H1 (cell line): ENCODE data around the gene IFNE. TPM values are rescaled to one million over a fixed set of nuclear protein-coding genes. Genes with fewer than 3 reads are reported as not detected.

Experiments
- CTCF ChIA-PET: fragments of 300-600 bp; sonication (Branson Sonifier 250); formaldehyde crosslinking; loops from one replicate; lab custom pipeline; 2021; ENCODE audit not compliant: partially characterized antibody; lab: Charles Lee
- POLR2A ChIA-PET: fragments of 300-600 bp; sonication (Branson Sonifier 250); formaldehyde crosslinking; loops from one replicate; lab custom pipeline; 2021; ENCODE audit warnings: inconsistent platforms; ENCODE audit not compliant: partially characterized antibody; lab: Charles Lee
- DNase-seq, 2 experiments: peaks; one replicate each; pipeline versions ENCODE4 v3.0.0 to v3.0.0-alpha.2; 2010 to 2022; ENCODE audit warnings: low spot score in 2 of 2, low read depth in 1 of 2, mixed read lengths in 1 of 2
- FAIRE-seq: peaks from 2 replicates; lab custom pipeline; 2011; peaks lifted over from hg19 to GRCh38; lab: Jason Lieb, UNC
- H2AFZ ChIP-seq: 2 replicates; pipeline ENCODE4 v1.8.1; 2012; ENCODE audit warnings: low read length, inconsistent platforms
- H2AK5ac ChIP-seq: 2 replicates; pipeline ENCODE4 v1.6.1; 2013; ENCODE audit warnings: low read depth, low read length
- H2BK120ac ChIP-seq: replicated peaks from 2 replicates; pipeline ENCODE3; 2013; ENCODE audit warnings: low read depth, low read length, inconsistent platforms
- H2BK12ac ChIP-seq: 2 replicates; pipeline ENCODE4 v1.6.1; 2013; ENCODE audit warnings: low read depth, low read length
- H2BK15ac ChIP-seq: 2 replicates; pipeline ENCODE4 v1.6.1; 2013; ENCODE audit warnings: low read length
- H2BK20ac ChIP-seq: 2 replicates; pipeline ENCODE4 v1.6.1; 2013; ENCODE audit warnings: low read length
- H2BK5ac ChIP-seq: 2 replicates; pipeline ENCODE4 v1.6.1; 2013; ENCODE audit warnings: low read depth, low read length
- H3K14ac ChIP-seq: 2 replicates; pipeline ENCODE4 v1.6.1; 2013; ENCODE audit warnings: inconsistent platforms; ENCODE audit not compliant: insufficient read length
- H3K18ac ChIP-seq: 2 replicates; pipeline ENCODE4 v1.6.1; 2013; ENCODE audit warnings: low read length; ENCODE audit errors: extremely low read depth
- H3K23ac ChIP-seq: 2 replicates; pipeline ENCODE4 v1.6.1; 2013; ENCODE audit warnings: inconsistent platforms; ENCODE audit not compliant: insufficient read length
- H3K23me2 ChIP-seq: 2 replicates; pipeline ENCODE4 v1.6.1; 2013; ENCODE audit warnings: low read depth, low read length
- H3K27ac ChIP-seq: 2 replicates; pipeline ENCODE4 v1.6.1; 2011; ENCODE audit warnings: low read depth, low read length, inconsistent platforms
- H3K27me3 ChIP-seq, 4 experiments: replicated peaks in 1 of 4; 1 replicate in 1 of 4; 2 replicates in 3 of 4; pipeline versions ENCODE4 v1.6.1 to v1.8.1; 2011 to 2013; ENCODE audit warnings: low read length in 3 of 4, mild to moderate bottlenecking in 3 of 4, inconsistent platforms in 2 of 4, mixed read lengths in 2 of 4, moderate library complexity in 1 of 4; ENCODE audit not compliant: control insufficient read depth in 3 of 4, insufficient read depth in 3 of 4; ENCODE audit errors: extremely low read depth in 1 of 4
- H3K36me3 ChIP-seq, 4 experiments: 2 replicates each; pipeline versions ENCODE4 v1.6.1 to v1.8.1; 2011 to 2013; ENCODE audit warnings: mild to moderate bottlenecking in 4 of 4, low read length in 3 of 4, moderate library complexity in 2 of 4, control low read depth in 1 of 4, inconsistent platforms in 1 of 4; ENCODE audit not compliant: insufficient read depth in 4 of 4, control insufficient read depth in 2 of 4
- H3K4ac ChIP-seq: replicated peaks from 2 replicates; pipeline ENCODE3; 2013; ENCODE audit warnings: low read length, low read depth, mixed read lengths, inconsistent platforms; ENCODE audit not compliant: insufficient read length
- H3K4me1 ChIP-seq, 4 experiments: replicated peaks in 1 of 4; 1 replicate in 1 of 4; 2 replicates in 3 of 4; pipeline versions ENCODE4 v1.6.1 to v1.8.1; 2011 to 2013; ENCODE audit warnings: low read length in 3 of 4, inconsistent platforms in 2 of 4, mixed read lengths in 1 of 4; ENCODE audit not compliant: insufficient read depth in 4 of 4, control insufficient read depth in 3 of 4
- H3K4me2 ChIP-seq, 2 experiments: 2 replicates each; pipeline versions ENCODE4 v1.6.1 to v1.8.1; 2011 to 2013; ENCODE audit warnings: low read depth in 2 of 2, low read length in 2 of 2, control low read depth in 1 of 2, inconsistent platforms in 1 of 2, mild to moderate bottlenecking in 1 of 2; ENCODE audit not compliant: insufficient read depth in 1 of 2
- H3K4me3 ChIP-seq, 4 experiments: fragments of 200-600, 300-600 bp in 1 of 4; sonication (generic), shearing (Covaris generic), sonication (Bioruptor Twin) in 1 of 4; 2 replicates each; pipeline versions ENCODE4 v1.5.1 to v1.8.1; 2011 to 2016; ENCODE audit warnings: low read length in 4 of 4, low read depth in 3 of 4, control low read depth in 2 of 4, inconsistent platforms in 2 of 4, mild to moderate bottlenecking in 2 of 4, mixed read lengths in 1 of 4, moderate library complexity in 1 of 4; ENCODE audit not compliant: insufficient read depth in 2 of 4; ENCODE audit errors: extremely low read depth in 1 of 4
- H3K56ac ChIP-seq: replicated peaks from 2 replicates; pipeline ENCODE3; 2013; ENCODE audit warnings: low read depth, mild to moderate bottlenecking, mixed read lengths, low read length, inconsistent platforms; ENCODE audit not compliant: insufficient read length
- H3K79me1 ChIP-seq: 2 replicates; pipeline ENCODE4 v1.6.1; 2013; ENCODE audit warnings: low read depth, low read length, control low read depth
- H3K79me2 ChIP-seq, 2 experiments: 2 replicates each; pipeline versions ENCODE4 v1.6.1 to v1.8.1; 2012 to 2013; ENCODE audit warnings: low read length in 2 of 2, mild to moderate bottlenecking in 2 of 2, inconsistent platforms in 1 of 2; ENCODE audit not compliant: insufficient read depth in 2 of 2, control insufficient read depth in 1 of 2
- H3K9ac ChIP-seq, 4 experiments: replicated peaks in 1 of 4; 1 replicate in 1 of 4; 2 replicates in 3 of 4; pipeline versions ENCODE4 v1.6.1 to v1.8.1; 2011 to 2013; ENCODE audit warnings: low read depth in 3 of 4, low read length in 3 of 4, control low read depth in 2 of 4, mild to moderate bottlenecking in 2 of 4, moderate library complexity in 2 of 4, inconsistent platforms in 1 of 4; ENCODE audit errors: extremely low read depth in 1 of 4
- H3K9me3 ChIP-seq, 2 experiments: 2 replicates each; pipeline versions ENCODE4 v1.6.1 to v1.8.1; 2012 to 2013; ENCODE audit warnings: mild to moderate bottlenecking in 2 of 2, moderate library complexity in 2 of 2, control low read depth in 1 of 2, inconsistent platforms in 1 of 2, low read depth in 1 of 2, low read length in 1 of 2, mixed read lengths in 1 of 2; ENCODE audit not compliant: insufficient read depth in 2 of 2
- H4K20me1 ChIP-seq, 2 experiments: replicated peaks in 1 of 2; 2 replicates each; pipeline versions ENCODE3 to v1.8.1; 2011 to 2013; ENCODE audit warnings: inconsistent platforms in 2 of 2, low read length in 2 of 2, mild to moderate bottlenecking in 1 of 2; ENCODE audit not compliant: insufficient read depth in 2 of 2, control insufficient read depth in 1 of 2
- H4K5ac ChIP-seq: 2 replicates; pipeline ENCODE4 v1.6.1; 2013; ENCODE audit warnings: low read length, low read depth, mixed read lengths, inconsistent platforms; ENCODE audit not compliant: insufficient read length
- H4K8ac ChIP-seq: 2 replicates; pipeline ENCODE4 v1.8.0; 2013; ENCODE audit warnings: mild to moderate bottlenecking, moderate library complexity, low read length, inconsistent platforms; ENCODE audit not compliant: insufficient read depth; ENCODE audit errors: extremely low read depth
- H4K91ac ChIP-seq: replicated peaks from 2 replicates; pipeline ENCODE3; 2013; ENCODE audit warnings: low read length, mixed read lengths, inconsistent platforms; ENCODE audit not compliant: insufficient read length
- CBX5 ChIP-seq: fragments of 300-800, 300-1000 bp; sonication (generic); IDR thresholded peaks from 2 replicates; pipeline ENCODE4 v1.7.1; 2016; ENCODE audit warnings: antibody characterized with exemption, low read length, low read depth
- SIRT6 ChIP-seq: IDR thresholded peaks from one replicate; pipeline ENCODE4 v1.7.1; 2012; ENCODE audit warnings: low read length, inconsistent platforms
- SP1 ChIP-seq: IDR thresholded peaks from 2 replicates; pipeline ENCODE4 v1.6.1; 2011; ENCODE audit warnings: low read depth, low read length
- TAF7 ChIP-seq: optimal IDR thresholded peaks from 2 replicates; pipeline ENCODE3; 2011; ENCODE audit warnings: low read depth, mild to moderate bottlenecking, inconsistent platforms, low read length, moderate library complexity, borderline replicate concordance
- WGBS, 2 experiments: shearing (Covaris generic) in 1 of 2; methylation state at CpG; one replicate each; pipeline versions ENCODE4 v1.1.6 to v1.1.7; 2013 to 2015; ENCODE audit warnings: low lambda C conversion rate in 2 of 2, mixed read lengths in 2 of 2, inconsistent platforms in 1 of 2, low coverage in 1 of 2, missing lambda C conversion rate in 1 of 2; ENCODE audit not compliant: insufficient replicate concordance in 2 of 2, insufficient coverage in 1 of 2, insufficient read length in 1 of 2; ENCODE audit errors: extremely low coverage in 1 of 2, missing lambda C conversion rate in 1 of 2; 5-methylcytosine and 5-hydroxymethylcytosine counted together
- polyA plus RNA-seq, 7 experiments: library from polyadenylated mRNA; depleted of rRNA in 3 of 7; stranded (reverse) in 5 of 7; unstranded in 2 of 7; fragments of >200 nt in 5 of 7; fragments of 200-250 nt in 2 of 7; gene quantifications; 1 replicate in 5 of 7; 2 replicates in 1 of 7; 4 replicates in 1 of 7; pipeline versions ENCODE4 v1.2.1 to v1.2.3, GENCODE V29; 2011 to 2013; ENCODE audit warnings: missing spikeins in 2 of 7, mixed read lengths in 2 of 7
- total RNA-seq: library from RNA; stranded (reverse); fragmentation: NEBNext Ultra II Directional; extraction: Animal tissue kit (Norgen Biotek cat#: 25700); gene quantifications from 2 replicates; pipeline ENCODE4 v1.2.1, GENCODE V29; 2021

Gene IFNE
- total and polyA plus RNA-seq, 2 of the 8 experiments (the other 6 are each of a cell fraction or from before 2014, with no cell fraction given) = 0.08 TPM; not detected in 1

GRCh38 chr9:21527579-21527978, 45.5 kb upstream of the IFNE start:
- POLR2A ChIA-PET = no interaction called here
- Histone ChIP-seq H3K23me2 (no peaks in the 10 kb centered on the region), H3K4me2 (no peak overlapping the region), H3K14ac (no peak overlapping the region), H4K5ac (no peak overlapping the region), H3K23ac (no peak overlapping the region), H3K27me3 (no peaks in the 10 kb centered on the region), H2BK120ac (no peak overlapping the region), H2AK5ac (no peak overlapping the region), H3K4me3 (no peak overlapping the region), H2BK5ac (no peak overlapping the region), H3K4me1 (no peaks in the 10 kb centered on the region), H2BK20ac (no peak overlapping the region), H3K27ac (no peak overlapping the region), H4K20me1 (no peaks in the 10 kb centered on the region), H3K36me3 (no peaks in the 10 kb centered on the region; a peak in 3 of 8 replicates), H3K79me1 (no peaks in the 10 kb centered on the region), H3K18ac (no peak overlapping the region), H3K9me3 (peaks cover 0 to 8% of the 10 kb centered on the region in 2 experiments; a peak in 3 of 4 replicates), H4K91ac (no peak overlapping the region), H3K4ac (no peak overlapping the region), H3K56ac (no peak overlapping the region), H2BK15ac (no peak overlapping the region), H3K79me2 (no peaks in the 10 kb centered on the region), H4K8ac (0 out of 2 replicates have a peak overlapping the region, but pooled peaks have one; percentile 51), H2BK12ac (no peak overlapping the region), H2AFZ (no peak overlapping the region), H3K9ac (no peak overlapping the region)
- FAIRE-seq (no peak), DNase-seq (no peak)
- CTCF ChIA-PET = no interaction called here
- WGBS, 2 experiments = 100% methylated on average over 2 of the region's 2 CpGs; no CpG with 5 or more reads in 1 of the 2 experiments
- TF ChIP-seq CBX5 (no peak), TAF7 (no peak), SIRT6 (no peak), SP1 (no peak)
